ENCODE measurements around the gene HTR3B.
"Not testable (repeated sequence)": the region's sequence is repeated elsewhere in the genome, so short reads cannot be mapped to it uniquely, and the experiment has no call there.

HTR3B gene

GRCh38 chr11:113946162-113946561, 41.6 kb downstream of the HTR3B start:
- not testable (repeated sequence) for DNase-seq (ENCODE audit: low read depth in 2 of 2)

GRCh38 chr11:113947994-113948393, 43.4 kb downstream of the HTR3B start:
- DNase-seq (ENCODE audit: low read depth in 2 of 2) = no peak

- no peak for DNase-seq (ENCODE audit: low read depth in 2 of 2)
Observed at GRCh38 chr11:113949891-113950290, 45.3 kb downstream of the HTR3B start.

- no peak for DNase-seq (ENCODE audit: low read depth in 2 of 2)
Observed at GRCh38 chr11:113951537-113951936, 46.9 kb downstream of the HTR3B start.

- no peak for DNase-seq (ENCODE audit: low read depth in 2 of 2)
Observed at GRCh38 chr11:113952070-113952469, 47.5 kb downstream of the HTR3B start.

GRCh38 chr11:113952588-113952987, 48.0 kb downstream of the HTR3B start:
- no peak for DNase-seq (ENCODE audit: low read depth in 2 of 2)

- no peak for DNase-seq (ENCODE audit: low read depth in 2 of 2)
Observed at GRCh38 chr11:113954235-113954634, 49.6 kb downstream of the HTR3B start.

- no peak for DNase-seq (ENCODE audit: low read depth in 2 of 2)
Observed at GRCh38 chr11:113956986-113957385, 52.4 kb downstream of the HTR3B start.

GRCh38 chr11:113960702-113961330, 56.2 kb downstream of the HTR3B start:
- no peak for DNase-seq (ENCODE audit: low read depth in 2 of 2)

- no peak for DNase-seq (ENCODE audit: low read depth in 2 of 2)
Observed at GRCh38 chr11:113967361-113967760, 62.8 kb downstream of the HTR3B start.

GRCh38 chr11:113971506-113972195, 67.1 kb downstream of the HTR3B start:
- no peak for DNase-seq (ENCODE audit: low read depth in 2 of 2)

- DNase-seq (ENCODE audit: low read depth in 2 of 2) = no peak
Observed at GRCh38 chr11:113974741-113975470, 70.3 kb downstream of the HTR3B start, which contains the start of gene HTR3A. TSS of gene HTR3A (plus strand) at chr11:113975108. CDS start at chr11:113975326, 218 bp downstream.

- DNase-seq (ENCODE audit: low read depth in 2 of 2) = no peak
Observed at GRCh38 chr11:113977071-113977490, 72.5 kb downstream of the HTR3B start.

GRCh38 chr11:113977701-113978100, 73.1 kb downstream of the HTR3B start:
- DNase-seq (ENCODE audit: low read depth in 2 of 2) = no peak

GRCh38 chr11:113979431-113979830, 74.8 kb downstream of the HTR3B start:
- DNase-seq (ENCODE audit: low read depth in 2 of 2) = no peak

GRCh38 chr11:113980785-113981184, 76.2 kb downstream of the HTR3B start:
- no peak for DNase-seq (ENCODE audit: low read depth in 2 of 2)

- DNase-seq (ENCODE audit: low read depth in 2 of 2) = no peak
Observed at GRCh38 chr11:113982306-113982705, 77.7 kb downstream of the HTR3B start.

- no peak for DNase-seq (ENCODE audit: low read depth in 2 of 2)
Observed at GRCh38 chr11:113984781-113985180, 80.2 kb downstream of the HTR3B start.

- DNase-seq (ENCODE audit: low read depth in 2 of 2) = no peak
Observed at GRCh38 chr11:113985906-113986305, 81.3 kb downstream of the HTR3B start.

- no peak for DNase-seq (ENCODE audit: low read depth in 2 of 2)
Observed at GRCh38 chr11:113986351-113987140, 82.0 kb downstream of the HTR3B start.

- no peak for DNase-seq (ENCODE audit: low read depth in 2 of 2)
Observed at GRCh38 chr11:113989381-113989780, 84.8 kb downstream of the HTR3B start.

- no peak for DNase-seq (ENCODE audit: low read depth in 2 of 2)
Observed at GRCh38 chr11:113989916-113990315, 85.3 kb downstream of the HTR3B start.
